MV-4-11 (cell line): ENCODE data around the gene ANXA5.
"Not testable (repeated sequence)": the region's sequence is repeated elsewhere in the genome, so short reads cannot be mapped to it uniquely, and the experiment has no call there.

Experiments
- DNase-seq: peaks from one replicate; lab custom pipeline; 2025; lab: John Stamatoyannopoulos, UW

The ANXA5 gene

GRCh38 chr4:121696581-121697461 is at the start of gene ANXA5:
TSS of gene ANXA5 (minus strand) at chr4:121696980. CDS start at chr4:121696589, 391 bp downstream.
- DNase-seq, result peak; percentile 64

DNA sequence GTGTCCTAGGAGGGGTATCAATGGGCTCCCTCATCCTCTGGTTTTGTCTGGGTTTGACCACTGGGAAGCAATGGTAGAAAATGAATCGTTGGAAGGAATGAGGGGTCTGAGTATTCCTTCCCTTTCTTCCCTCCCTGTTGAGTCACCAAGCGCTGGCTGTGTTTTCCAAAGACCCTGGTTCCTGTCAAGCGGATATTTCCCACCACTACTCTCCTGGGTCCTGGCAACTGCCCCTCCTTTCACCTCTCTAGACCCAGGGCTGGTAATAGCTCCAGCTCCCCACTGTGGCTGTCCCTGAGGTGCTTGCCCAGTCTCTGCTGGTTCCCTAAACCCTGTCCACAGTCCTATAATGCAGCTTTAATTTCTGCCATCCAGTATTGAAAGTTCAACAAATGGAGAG is 46.0 kb upstream of the ANXA5 start:
- DNase-seq, result no peak

DNA sequence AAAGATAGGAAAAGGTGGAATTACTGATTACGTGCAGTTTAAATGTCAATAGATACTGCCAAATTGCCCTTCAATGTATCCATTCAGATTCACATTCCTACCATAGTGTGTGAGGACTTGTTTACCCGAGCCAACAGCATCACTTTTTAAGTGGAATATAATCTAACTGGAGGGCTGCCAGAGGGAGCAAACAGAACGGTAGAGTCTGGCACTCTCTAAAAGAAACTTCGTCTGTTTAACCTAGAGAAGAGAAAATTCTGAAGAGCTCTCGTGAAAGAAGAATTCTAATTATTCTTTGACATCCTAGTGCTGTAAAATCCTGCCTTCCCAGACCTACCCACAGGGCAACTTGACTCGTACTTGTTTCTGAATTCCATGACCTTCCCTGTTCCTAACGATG is 45.0 kb upstream of the ANXA5 start:
- DNase-seq, result no peak

DNA sequence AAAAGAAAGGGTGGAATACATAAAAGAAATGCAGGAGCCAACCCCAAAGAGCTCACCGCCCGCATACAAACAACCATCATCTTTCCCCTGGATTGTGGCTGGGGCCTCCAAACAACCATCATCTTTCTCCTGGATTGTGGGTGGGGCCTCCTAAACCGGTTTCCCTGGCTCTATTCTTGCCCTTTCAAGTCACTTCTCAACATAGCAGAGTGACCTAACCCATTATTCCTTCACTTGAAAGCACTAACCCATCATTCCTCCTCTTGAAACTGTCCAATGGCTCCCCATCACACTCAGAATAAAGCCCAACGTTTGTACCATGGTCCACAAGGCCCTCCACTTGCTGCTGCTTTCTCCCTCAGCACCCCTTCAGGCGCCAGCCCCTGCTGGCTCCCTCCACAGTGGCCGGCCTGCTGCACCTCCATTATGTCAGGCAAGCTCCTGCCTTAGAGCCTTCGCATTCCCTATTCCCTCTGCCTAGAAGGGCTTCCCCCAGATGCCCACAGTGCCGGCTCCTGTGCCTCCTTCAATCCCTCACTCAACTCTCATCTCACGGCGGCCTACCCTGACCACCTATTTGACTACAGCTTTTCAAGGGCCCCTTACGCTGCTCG is 44.1 kb upstream of the ANXA5 start:
- DNase-seq, result no peak

DNA sequence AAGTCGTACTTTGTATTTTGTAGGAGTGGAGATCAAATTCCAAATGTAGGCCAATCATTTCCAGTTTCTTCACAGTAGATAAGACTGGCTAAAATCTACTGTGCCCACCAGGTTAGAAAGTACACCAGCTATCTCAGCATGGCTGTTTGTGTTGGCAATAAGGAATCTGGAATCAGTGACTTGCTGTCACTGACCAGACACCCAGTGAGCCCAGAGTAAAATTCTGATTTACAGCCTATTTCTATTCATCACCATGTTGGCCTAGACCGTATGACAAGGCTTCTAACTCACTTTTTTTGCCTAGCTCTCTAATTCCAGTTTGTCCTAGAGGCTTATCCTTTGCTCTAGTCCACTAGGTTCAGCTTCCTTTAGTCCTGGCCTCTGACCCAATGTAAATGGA is 42.8 kb upstream of the ANXA5 start:
- no peak for DNase-seq

DNA sequence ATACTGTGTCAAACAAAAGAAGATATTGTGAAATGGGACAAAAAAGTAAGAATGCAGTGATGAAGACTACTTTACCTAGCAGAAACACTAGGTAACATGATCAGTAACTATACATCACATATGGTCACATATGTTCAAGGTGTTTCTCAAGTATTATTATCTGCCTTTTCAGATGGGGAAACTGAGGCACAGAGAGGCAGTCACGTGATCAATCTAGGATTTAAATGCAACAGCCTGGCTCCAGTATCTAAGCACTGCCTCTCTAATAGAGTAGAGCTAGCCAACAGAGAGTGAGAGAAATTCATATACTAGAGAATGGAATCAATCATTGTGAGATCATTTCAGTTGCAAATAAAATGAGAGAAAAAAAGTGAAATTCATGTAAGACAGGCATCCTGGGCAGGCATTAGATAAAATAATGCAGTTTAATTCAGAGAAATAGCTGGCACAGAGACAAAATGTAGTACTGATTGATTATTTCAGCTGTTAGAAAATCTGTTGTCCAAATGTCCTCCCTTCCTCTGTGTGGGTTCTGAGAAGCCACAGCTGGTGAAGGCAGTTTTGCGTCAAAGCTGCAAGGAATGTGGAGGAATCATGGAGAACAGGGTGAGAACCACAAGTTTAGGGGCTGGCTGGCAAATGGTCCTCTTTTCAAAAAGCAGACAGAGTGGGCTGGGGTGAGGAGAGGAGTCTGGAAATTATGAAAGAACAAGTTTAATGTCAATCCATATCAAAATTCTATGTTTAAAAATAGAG is 42.2 kb upstream of the ANXA5 start:
- DNase-seq, result no peak

GRCh38 chr4:121737846-121738554 is 41.2 kb upstream of the ANXA5 start:
- no peak for DNase-seq

GRCh38 chr4:121736735-121737351 is 40.1 kb upstream of the ANXA5 start:
- peak; percentile 31 for DNase-seq

GRCh38 chr4:121734571-121734970 is 37.8 kb upstream of the ANXA5 start:
- DNase-seq, result no peak

- DNase-seq, result no peak
Observed at GRCh38 chr4:121733942-121734341, 37.2 kb upstream of the ANXA5 start.

- not testable (repeated sequence) for DNase-seq
Observed at GRCh38 chr4:121729753-121730152, 33.0 kb upstream of the ANXA5 start.

- DNase-seq, result no peak
Observed at GRCh38 chr4:121728798-121729226, 32.0 kb upstream of the ANXA5 start.

- no peak for DNase-seq
Observed at GRCh38 chr4:121728066-121728465, 31.3 kb upstream of the ANXA5 start.

- peak; percentile 44 for DNase-seq
Observed at GRCh38 chr4:121726642-121727268, 30.0 kb upstream of the ANXA5 start.

DNA sequence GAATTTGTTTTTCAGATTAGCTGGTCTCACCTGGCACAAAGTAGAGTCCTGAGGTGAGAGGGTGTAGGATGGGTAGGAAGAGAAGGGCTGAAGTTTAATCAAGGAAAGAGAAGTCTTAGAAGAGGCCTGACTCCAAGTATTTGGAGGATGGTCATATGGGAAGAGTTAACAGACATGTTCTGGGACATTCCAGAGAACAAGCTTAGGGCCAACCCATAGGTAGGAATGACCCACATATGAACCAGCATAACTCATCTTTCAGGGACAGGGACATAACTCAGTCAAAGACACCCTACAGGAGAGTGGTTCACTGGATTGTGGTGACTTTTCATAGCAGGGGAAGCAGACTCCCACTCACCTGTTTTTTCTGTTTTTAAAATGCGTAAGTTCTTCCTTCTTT is 27.9 kb upstream of the ANXA5 start:
- DNase-seq, result no peak

GRCh38 chr4:121721700-121722099 is 24.9 kb upstream of the ANXA5 start:
- DNase-seq, result no peak

DNA sequence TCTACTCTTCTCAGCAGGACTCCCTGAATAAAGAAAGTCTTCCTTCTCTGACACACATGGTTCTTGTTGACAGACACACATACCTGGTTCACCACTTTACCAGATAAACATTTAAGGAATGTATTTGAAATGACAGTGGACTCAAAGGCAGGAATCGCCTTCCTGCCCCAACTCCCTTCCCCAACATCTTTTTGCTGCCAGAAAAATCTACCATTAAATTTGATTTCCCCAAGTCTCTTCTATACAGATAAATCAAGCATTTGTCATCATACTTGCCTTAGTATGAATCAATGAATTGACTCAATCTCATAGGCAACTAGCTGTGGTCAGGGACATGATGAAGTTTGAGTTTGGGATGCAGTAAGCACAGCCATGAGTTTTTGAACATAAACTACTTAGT is 23.3 kb upstream of the ANXA5 start:
- DNase-seq, result no peak

DNA sequence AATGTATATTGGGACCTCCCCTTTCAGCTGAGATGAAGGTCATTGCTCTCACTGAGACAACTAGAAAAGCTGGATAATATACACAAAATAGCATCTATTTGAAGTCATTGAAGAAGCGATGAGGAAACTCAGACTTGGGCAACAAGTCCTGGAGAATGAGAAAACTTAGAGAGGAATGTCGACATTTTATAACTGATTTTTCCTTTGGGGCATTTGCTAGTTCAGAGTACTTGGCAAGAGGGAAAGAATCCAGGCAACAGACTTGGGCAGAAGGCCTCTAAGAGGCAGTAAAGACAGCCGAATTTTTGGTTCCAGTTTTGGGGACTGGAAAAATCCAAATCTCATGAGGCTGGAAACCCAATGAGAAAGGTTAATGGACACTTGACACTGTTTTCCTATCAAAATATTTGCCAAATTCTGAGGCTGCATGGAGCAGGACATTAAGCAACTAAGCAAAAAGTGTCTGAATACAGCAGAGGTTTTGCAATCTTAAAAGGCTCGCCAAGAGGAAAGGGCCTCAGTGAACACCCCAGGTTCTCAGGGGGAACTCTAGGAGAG is 21.0 kb upstream of the ANXA5 start:
- DNase-seq, result no peak

GRCh38 chr4:121714548-121714947 is 17.8 kb upstream of the ANXA5 start:
- DNase-seq, result no peak

DNA sequence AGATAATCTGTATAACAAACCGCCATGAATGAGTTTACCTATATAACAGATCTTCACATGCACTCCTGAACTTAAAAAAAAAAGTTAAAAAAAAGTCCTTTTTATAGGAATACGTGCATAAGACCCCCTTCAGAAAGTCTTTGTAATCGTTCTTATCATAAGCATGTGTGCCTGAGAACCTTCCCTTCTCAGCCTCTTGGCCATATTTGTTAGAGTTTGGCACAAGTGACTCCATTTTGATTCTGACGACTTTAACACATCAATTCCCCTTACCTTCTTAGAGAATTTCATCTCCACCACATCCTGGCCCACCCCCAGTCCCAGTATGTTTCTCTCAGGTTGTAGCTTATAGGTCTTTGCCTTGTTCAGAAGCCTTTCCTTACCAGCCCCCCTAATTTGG is 16.0 kb upstream of the ANXA5 start:
- no peak for DNase-seq
